GM18498 (cell line): ENCODE data around the gene SEMA4D.
A peak's percentile ranks its signal among the peaks of the same experiment; 100 is the strongest.
"Not testable (repeated sequence)": the region's sequence is repeated elsewhere in the genome, so short reads cannot be mapped to it uniquely, and the experiment has no call there.

Experiments used
- ATAC-seq: cut with Tn5 transposase; IDR thresholded peaks from one replicate; pipeline ENCODE4 v1.9.1; 2021; ENCODE audit warnings: mild to moderate bottlenecking, moderate library complexity; ENCODE audit not compliant: unreplicated experiment

The SEMA4D gene

DNA sequence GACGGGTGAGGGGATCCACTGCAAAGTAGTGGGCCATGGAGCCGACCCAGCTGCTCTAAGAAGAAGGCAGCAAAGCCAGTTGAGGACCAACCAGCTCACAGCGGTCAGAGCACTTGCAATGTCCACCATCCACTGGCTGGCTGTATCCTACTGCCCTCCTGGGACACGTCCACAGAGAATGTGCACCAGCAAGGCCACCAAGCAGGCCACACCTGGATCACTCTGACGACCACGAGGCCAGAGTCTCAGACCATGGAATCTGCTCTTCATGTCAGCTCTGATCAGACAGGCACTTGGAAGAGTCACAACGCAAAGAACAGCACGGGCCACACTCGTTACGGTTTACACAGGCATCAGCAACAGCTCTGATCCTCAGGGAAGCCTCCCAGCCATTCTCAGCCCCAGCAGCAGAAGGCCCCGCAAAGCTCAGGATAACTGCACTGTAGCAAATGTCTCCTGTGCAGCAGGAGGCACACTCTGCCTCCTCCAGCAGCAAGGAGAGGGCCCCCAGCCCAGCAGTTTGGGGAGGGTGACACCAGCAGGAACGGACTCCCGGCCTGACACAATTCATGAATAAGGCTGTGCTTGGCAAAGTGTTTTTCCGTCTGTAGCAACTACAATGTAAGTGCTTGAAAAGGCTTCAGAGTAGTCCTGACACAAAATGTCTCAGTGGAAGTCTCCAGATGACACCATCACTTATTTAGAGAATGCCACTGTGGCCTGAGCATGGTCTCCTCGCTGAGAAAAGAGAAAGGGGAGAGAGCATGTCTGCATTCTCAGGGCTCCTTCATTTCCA is 15.7 kb downstream of the SEMA4D start:
- ATAC-seq = no peak

- ATAC-seq = no peak
Measured at GRCh38 chr9:89481538-89481915, 16.4 kb downstream of the SEMA4D start.

- no peak for ATAC-seq
Measured at GRCh38 chr9:89480825-89481537, 16.9 kb downstream of the SEMA4D start.

DNA sequence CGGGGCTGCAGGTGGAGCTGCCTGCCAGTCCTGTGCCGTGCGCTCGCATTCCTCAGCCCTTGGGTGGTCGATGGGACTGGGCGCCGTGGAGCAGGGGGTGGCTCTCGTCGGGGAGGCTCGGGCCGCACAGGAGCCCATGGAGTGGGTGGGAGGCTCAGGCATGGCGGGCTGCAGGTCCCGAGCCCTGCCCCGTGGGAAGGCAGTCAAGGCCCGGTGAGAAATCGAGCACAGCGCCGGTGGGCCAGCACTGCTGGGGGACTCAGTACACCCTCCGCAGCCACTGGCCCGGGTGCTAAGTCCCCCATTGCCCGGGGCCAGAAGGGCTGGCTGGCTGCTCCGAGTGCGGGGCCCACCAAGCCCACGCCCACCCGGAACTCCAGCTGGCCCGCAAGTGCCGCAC is 17.5 kb downstream of the SEMA4D start:
- ATAC-seq = not testable (repeated sequence)

DNA sequence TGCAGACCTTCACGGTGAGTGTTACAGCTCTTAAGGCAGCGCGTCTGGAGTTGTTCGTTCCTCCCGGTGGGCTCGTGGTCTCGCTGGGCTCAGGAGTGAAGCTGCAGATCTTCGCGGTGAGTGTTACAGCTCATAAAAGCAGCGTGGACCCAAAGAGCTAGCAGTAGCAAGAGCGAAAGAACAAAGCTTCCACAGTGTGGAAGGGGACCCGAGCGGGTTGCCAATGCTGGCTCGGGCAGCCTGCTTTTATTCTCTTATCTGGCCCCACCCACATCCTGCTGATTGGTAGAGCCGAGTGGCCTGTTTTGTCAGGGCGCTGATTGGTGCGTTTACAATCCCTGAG is 18.3 kb downstream of the SEMA4D start:
- ATAC-seq = not testable (repeated sequence)

- ATAC-seq = no peak
Measured at GRCh38 chr9:89478821-89479668, 18.9 kb downstream of the SEMA4D start.

DNA sequence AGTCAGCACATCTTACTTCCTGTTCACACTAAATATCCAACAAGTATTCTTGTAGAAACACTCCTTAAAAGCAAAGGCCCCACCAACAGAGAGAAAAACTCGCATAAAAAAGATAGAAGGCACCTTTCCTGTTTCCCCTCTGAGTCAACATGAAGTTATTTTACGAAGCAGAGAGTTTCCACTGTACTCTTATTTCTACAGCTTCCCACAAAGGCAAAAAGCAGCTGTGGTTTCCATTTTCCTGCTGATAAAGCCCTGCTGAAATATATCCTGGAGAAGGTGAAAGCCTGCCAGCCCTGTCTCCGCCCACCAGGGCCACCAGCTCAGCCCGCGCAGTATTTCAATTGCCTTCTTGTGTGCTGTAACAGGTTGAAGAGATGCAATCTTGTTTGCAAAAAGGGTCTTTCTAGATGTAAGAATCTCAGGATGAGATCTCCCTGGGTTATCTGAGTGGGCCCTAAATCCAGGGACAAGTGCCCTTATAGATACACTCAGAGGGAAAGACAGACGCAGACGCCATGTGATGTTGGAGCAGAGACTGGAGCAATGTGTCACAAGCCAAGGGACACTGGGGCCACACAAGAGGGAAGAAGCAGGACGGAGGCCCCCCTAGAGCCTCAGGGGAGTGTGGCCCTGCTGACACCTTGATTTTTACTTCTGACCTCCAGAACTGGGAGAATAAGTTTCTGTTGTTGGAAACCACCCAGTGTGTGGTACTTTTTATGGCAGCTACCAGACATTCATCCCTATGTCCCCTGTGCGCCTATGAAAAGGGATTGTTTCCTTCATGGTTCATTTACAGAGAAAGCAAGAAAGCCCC is 19.9 kb downstream of the SEMA4D start:
- ATAC-seq = no peak

DNA sequence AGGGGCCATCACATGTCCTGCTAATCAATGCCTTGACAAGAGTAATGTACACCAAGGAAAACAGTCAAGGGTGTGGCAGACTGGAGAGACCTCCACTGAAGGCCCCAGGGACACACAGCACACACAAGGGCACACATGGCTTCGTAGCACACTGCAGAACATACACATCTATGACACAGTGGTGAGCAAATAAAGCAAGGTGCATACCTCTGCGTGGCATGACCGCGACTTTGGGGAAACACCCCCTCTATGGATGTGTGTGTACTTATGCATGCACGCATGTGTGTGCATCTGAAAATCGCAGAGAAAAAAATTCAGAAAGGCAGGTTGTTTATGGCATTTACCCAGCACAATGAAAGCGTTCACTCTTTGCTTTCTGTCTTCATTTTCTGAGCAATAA is 20.5 kb downstream of the SEMA4D start:
- ATAC-seq = no peak

DNA sequence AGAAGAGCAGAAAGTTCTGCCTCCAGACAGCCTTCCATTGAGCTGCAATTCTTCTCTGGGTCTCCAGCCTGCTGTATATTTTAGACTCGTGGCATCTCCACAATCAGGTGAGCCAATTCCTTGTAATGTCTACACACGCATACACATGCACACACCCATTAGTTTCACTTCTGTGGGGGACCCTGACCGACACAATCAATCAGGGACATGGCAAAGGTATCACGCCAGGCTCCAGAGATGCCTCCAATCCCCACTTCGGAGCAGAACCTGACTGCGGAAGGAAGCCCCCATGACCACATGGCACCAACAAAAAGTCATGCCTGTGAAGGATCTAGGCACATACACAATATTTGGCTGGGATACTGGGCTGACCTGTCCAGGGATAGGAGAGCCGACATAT is 21.4 kb downstream of the SEMA4D start:
- ATAC-seq = no peak

- no peak for ATAC-seq
Measured at GRCh38 chr9:89475891-89476440, 21.9 kb downstream of the SEMA4D start.

DNA sequence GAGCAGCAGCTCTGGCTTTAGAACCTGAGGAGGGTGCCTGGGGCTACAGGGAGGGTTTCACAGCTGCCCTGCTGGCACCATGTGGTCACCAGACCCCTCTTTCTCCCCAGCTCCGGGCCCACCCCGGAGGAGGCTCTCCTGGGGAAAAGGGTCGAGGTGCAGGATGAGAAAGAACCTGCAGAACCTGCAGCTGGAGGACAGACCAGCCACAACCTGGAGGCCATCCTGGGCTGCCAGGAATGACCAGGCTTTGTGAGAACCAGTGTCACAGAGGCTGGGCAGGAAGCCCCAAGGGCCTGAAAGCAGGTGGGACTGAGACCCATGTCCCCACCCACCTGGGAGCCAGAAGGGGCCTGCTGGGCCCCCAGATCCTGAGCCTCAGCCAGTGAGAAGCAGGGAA is 23.0 kb downstream of the SEMA4D start:
- no peak for ATAC-seq

DNA sequence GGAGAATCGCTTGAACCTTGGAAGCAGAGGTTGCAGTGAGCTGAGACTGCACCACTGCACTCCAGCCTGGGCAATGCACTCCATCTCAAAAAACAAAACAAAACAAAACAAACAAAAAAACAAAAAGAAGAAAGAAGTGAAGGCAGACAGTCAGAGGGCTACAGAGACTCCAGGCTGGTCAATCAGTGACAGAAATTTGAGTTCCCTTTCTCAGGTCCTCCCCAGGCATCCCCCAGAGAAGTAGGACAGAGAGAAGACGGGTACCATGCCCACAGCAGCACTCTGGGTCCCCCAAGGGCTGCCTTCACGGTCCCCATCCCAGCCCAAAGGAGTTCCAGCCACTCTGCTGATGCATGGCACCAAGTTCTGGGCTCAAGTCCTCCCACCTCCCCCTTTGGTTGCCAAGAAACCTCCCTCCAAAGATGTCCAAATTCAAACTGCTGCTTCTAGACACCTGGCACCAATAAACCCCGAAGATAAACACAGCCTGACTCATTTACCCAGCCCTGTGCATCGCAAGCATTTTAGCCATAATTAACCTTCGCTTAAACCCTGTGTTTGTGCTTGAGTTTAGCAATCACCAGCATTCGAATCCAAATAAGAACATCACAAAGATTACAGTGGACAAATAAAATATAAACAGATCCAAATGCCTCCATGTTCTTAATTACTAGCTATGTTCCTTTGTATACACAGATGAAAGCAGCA is 24.0 kb downstream of the SEMA4D start:
- peak; percentile 47 for ATAC-seq

DNA sequence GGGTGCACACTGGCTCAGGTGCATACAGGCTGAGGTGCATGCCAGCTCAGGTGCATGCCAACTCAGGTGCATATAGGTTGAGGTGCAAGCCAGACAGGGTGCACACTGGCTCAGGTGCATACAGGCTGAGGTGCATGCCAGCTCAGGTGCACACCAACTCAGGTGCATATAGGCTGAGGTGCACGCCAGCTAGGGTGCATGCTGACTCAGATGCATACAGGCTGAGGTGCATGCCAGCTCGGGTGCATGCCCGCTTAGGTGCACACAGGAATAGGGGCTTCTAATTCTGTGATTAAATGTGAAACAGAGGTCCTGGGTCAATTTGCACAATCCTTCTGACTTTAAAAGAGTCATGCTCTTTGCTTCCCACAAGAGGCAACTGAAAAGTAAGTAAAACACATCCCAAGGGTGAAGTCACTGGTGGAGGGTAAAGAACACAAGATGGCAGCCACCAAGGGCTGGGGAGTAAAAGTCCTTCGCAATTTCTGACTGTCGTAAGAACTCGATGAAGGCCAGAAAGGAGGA is 26.1 kb downstream of the SEMA4D start:
- not testable (repeated sequence) for ATAC-seq

- no peak for ATAC-seq
Measured at GRCh38 chr9:89471390-89471789, 26.5 kb downstream of the SEMA4D start.

- no peak for ATAC-seq
Measured at GRCh38 chr9:89470224-89470839, 27.6 kb downstream of the SEMA4D start.

DNA sequence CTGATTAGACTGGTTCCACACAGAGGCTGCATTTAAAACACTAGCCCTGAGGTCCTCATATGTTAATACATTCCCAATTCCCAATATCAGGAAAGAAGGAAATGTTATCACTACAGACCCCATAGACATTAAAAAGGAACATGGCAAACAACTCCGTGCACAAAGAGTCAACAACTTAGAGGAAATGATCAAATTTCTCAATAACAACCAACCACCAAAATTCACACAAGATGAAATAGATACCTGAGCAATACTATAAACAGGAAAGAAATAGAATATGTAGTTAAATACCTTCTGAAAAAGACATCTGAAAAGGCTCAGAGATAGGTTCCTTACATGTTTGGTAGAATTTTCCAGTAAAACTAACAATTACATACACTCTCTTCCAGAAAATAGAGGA is 28.9 kb downstream of the SEMA4D start:
- ATAC-seq = no peak

DNA sequence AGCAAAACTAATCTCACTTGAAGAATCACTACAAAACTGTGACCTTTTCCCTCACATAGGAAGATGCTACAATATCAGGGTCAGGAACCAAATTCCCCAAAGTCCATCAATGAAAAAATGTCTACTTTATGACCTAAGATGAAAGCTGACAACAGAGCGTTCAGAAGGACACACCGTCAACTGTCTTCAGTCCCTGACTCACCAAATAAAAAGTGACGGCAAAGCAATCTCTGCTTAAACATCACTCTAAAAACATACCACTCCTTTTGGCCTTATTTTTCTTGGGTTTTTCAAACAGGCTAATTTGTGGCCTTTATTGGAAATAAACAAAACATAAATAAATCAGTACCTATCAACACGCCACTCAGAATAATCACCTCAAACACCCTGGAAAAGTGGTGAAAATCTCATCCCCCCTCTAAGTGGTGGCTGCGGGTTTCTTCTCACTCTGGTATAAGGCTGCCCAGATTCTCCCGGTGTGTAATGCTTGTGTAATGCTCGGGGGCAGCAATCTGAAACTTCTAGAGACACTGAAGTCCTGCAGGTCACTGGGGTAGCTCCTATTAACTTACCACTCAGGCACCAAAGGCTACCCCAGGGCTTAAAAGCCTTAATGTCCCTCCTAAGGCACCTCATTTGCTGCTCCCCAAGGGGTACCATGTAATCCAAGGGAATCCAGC is 29.5 kb downstream of the SEMA4D start:
- no peak for ATAC-seq

- ATAC-seq = no peak
Measured at GRCh38 chr9:89467278-89467625, 30.7 kb downstream of the SEMA4D start.
